HEK293T (cell line): Measurements from ENCODE around the gene CRYL1.

Source experiments
- CTCF ChIA-PET: fragments of 350-600 bp; formaldehyde crosslinking; extraction: SDS; loops from one replicate; lab custom pipeline; 2021; ENCODE audit warnings: antibody characterized with exemption, inconsistent platforms; lab: Yijun Ruan, JAX
- POLR2A ChIA-PET: fragments of 350-600 bp; formaldehyde crosslinking; extraction: SDS; loops from one replicate; lab custom pipeline; 2020; ENCODE audit warnings: antibody characterized with exemption, inconsistent platforms; lab: Yijun Ruan, JAX
- DNase-seq: peaks from one replicate; pipeline ENCODE4 v3.0.0; 2012; ENCODE audit warnings: mixed read lengths; ENCODE audit errors: extremely low spot score
- ARNT ChIP-seq: fragments of 450-650 bp; IDR thresholded peaks from 2 replicates; pipeline ENCODE4 v1.6.1; 2017; ENCODE audit warnings: mild to moderate bottlenecking
- BHLHE40 ChIP-seq: fragments of 450-650 bp; IDR thresholded peaks from 2 replicates; pipeline ENCODE4 v1.6.1; 2016; ENCODE audit warnings: mild to moderate bottlenecking, moderate library complexity, borderline replicate concordance
- CTBP1 ChIP-seq: fragments of 450-650 bp; IDR thresholded peaks from 2 replicates; pipeline ENCODE4 v1.6.1; 2016; ENCODE audit warnings: borderline replicate concordance
- ELF4 ChIP-seq: fragments of 450-650 bp; IDR thresholded peaks from 2 replicates; pipeline ENCODE4 v1.6.1; 2017; ENCODE audit warnings: antibody characterized with exemption
- FOXA1 ChIP-seq: fragments of 450-650 bp; IDR thresholded peaks from 2 replicates; pipeline ENCODE4 v1.6.1; 2016; ENCODE audit warnings: mild to moderate bottlenecking
- FOXK2 ChIP-seq: fragments of 450-650 bp; IDR thresholded peaks from 2 replicates; pipeline ENCODE4 v1.6.1; 2016; ENCODE audit warnings: mild to moderate bottlenecking
- FOXM1 ChIP-seq: fragments of 450-650 bp; IDR thresholded peaks from 2 replicates; pipeline ENCODE4 v1.6.1; 2017; ENCODE audit warnings: mild to moderate bottlenecking, borderline replicate concordance
- HDGF ChIP-seq: fragments of 450-650 bp; IDR thresholded peaks from 2 replicates; pipeline ENCODE4 v1.6.1; 2017; ENCODE audit warnings: antibody characterized with exemption, borderline replicate concordance
- L3MBTL2 ChIP-seq: fragments of 450-650 bp; conservative IDR thresholded peaks from 2 replicates; pipeline ENCODE4 v1.6.1; 2016; ENCODE audit warnings: mild to moderate bottlenecking
- LEF1 ChIP-seq: fragments of 450-650 bp; IDR thresholded peaks from 2 replicates; pipeline ENCODE4 v1.6.1; 2017; ENCODE audit warnings: mild to moderate bottlenecking, borderline replicate concordance
- NFRKB ChIP-seq: fragments of 450-650 bp; IDR thresholded peaks from 2 replicates; pipeline ENCODE4 v1.6.1; 2016; ENCODE audit warnings: mild to moderate bottlenecking, moderate library complexity
- PKNOX1 ChIP-seq: fragments of 450-650 bp; IDR thresholded peaks from 2 replicates; pipeline ENCODE4 v1.6.1; 2016
- SP1 ChIP-seq: fragments of 450-650 bp; IDR thresholded peaks from 2 replicates; pipeline ENCODE4 v1.6.1; 2017
- SUZ12 ChIP-seq: fragments of 450-650 bp; IDR thresholded peaks from 2 replicates; pipeline ENCODE4 v1.6.1; 2016; ENCODE audit warnings: mild to moderate bottlenecking
- TARDBP ChIP-seq: fragments of 450-650 bp; IDR thresholded peaks from 2 replicates; pipeline ENCODE4 v1.6.1; 2016
- ZNF384 ChIP-seq: fragments of 450-650 bp; IDR thresholded peaks from 2 replicates; pipeline ENCODE4 v1.6.1; 2016

Gene CRYL1

DNA sequence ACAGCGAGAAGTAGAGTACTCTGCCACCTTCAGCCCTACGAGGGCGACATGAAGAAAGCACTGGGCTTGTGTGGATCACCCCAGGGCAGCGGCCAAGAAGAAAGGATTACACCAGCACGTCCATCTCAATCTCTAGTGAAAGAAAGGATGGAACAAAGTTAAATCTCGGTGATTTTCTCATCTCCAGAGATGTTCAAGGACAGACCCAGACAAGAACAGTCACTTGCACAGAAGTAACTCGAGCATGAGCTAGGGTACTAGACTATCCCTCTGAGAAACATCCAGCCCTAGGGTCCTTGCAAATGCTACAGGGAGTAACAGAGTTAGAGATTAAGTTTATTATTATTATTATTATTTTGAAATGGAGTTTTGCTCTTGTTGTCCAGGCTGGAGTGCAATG lies 106.7 kb downstream of the CRYL1 start:
- no peak for DNase-seq
- TF ChIP-seq PKNOX1 (no peak), ARNT (no peak), SUZ12 (no peak), L3MBTL2 (no peak), LEF1 (no peak), TARDBP (no peak), ELF4 (no peak), NFRKB (no peak), ZNF384 (no peak), FOXM1 (no peak), HDGF (no peak), FOXK2 (no peak), SP1 (no peak), BHLHE40 (no peak)
- ChIA-PET POLR2A (no interaction called here), CTCF (no interaction called here)

DNA sequence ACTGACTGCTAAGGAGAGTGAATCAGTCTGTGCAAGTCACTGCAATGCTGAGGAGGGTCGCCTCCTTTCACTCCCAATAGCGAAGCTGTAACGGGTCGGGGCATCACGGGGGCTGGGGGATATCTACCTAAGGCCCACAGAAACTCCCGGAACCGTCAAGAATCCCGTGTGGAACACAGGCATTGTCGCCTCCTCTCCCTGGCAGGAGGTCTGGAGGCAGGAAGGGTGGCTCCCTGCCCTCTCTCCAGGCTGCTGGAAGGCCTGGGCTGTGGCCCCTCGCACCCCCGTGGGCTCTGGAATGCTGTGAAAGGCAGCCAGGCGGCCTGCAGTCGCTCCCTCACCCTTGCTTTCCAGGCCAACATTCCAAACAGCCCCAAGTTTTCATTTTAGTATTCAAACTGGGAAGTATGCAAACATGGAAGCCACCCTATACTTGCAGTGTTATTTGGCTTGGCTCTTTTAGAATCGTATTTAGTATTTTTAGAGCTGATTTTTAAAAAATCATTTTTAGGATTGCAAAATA lies 109.4 kb downstream of the CRYL1 start:
- no peak for DNase-seq
- POLR2A ChIA-PET: no interaction called here
- TF ChIP-seq PKNOX1: no peak
- TF ChIP-seq ARNT: no peak
- no peak for TF ChIP-seq NFRKB
- no peak for TF ChIP-seq ELF4
- CTCF ChIA-PET: no interaction called here

- CTCF ChIA-PET: no interaction called here
- TF ChIP-seq SUZ12 (no peak), ZNF384 (no peak), FOXK2 (no peak), NFRKB (no peak), L3MBTL2 (no peak), ELF4 (no peak), FOXA1 (no peak), SP1 (no peak), LEF1 (no peak), ARNT (no peak), PKNOX1 (no peak), FOXM1 (no peak), BHLHE40 (no peak)
- DNase-seq: no peak
- POLR2A ChIA-PET: no interaction called here
These were observed 110.0 kb downstream of the CRYL1 start for GRCh38 chr13:20415694-20416107.

DNA sequence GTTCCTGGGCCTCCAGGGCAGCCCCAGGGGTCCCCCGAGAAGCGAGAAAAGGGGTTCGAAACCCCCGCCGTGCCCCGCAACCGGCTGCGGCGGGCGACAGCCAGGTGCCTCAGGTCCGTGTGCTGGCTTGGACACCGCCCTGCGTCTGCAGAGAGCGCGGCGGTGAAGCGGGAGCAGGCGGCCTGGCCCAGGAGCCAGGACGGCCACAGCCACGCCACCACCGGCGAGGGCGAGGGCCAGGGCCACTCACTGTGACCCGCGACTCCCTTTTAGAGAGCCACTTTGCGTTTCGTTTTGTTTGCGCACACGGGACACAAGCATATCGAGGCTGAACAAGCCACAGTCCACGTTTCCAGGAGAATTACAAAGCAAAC lies 110.4 kb downstream of the CRYL1 start:
- CTCF ChIA-PET: no interaction called here
- TF ChIP-seq PKNOX1: no peak
- no peak for TF ChIP-seq CTBP1
- no peak for TF ChIP-seq NFRKB
- no peak for TF ChIP-seq HDGF
- TF ChIP-seq TARDBP: no peak
- no peak for TF ChIP-seq FOXA1
- TF ChIP-seq SUZ12: no peak
- no peak for TF ChIP-seq LEF1
- TF ChIP-seq ELF4: no peak
- no peak for TF ChIP-seq ZNF384
- no peak for TF ChIP-seq FOXM1
- no peak for TF ChIP-seq BHLHE40
- no peak for TF ChIP-seq SP1
- no peak for TF ChIP-seq L3MBTL2
- TF ChIP-seq ARNT: no peak
- DNase-seq: no peak
- POLR2A ChIA-PET: no interaction called here

GRCh38 chr13:20414546-20415305 lies 110.9 kb downstream of the CRYL1 start:
- TF ChIP-seq ELF4 (no peak), PKNOX1 (no peak), L3MBTL2 (no peak), LEF1 (no peak), CTBP1 (no peak), BHLHE40 (no peak), SUZ12 (no peak), FOXA1 (no peak), FOXK2 (no peak), TARDBP (no peak), ZNF384 (no peak), NFRKB (no peak), FOXM1 (no peak), HDGF (no peak), SP1 (no peak), ARNT (no peak)
- no peak for DNase-seq
- ChIA-PET CTCF (no interaction called here), POLR2A (no interaction called here)
